ENCODE results near the gene PRKAA2. TPM values are rescaled to one million over a fixed set of nuclear protein-coding genes. Genes with fewer than 3 reads are reported as not detected.

PRKAA2 gene
- total RNA-seq, 1 experiment from 2014 or later: 4.0 TPM

DNA sequence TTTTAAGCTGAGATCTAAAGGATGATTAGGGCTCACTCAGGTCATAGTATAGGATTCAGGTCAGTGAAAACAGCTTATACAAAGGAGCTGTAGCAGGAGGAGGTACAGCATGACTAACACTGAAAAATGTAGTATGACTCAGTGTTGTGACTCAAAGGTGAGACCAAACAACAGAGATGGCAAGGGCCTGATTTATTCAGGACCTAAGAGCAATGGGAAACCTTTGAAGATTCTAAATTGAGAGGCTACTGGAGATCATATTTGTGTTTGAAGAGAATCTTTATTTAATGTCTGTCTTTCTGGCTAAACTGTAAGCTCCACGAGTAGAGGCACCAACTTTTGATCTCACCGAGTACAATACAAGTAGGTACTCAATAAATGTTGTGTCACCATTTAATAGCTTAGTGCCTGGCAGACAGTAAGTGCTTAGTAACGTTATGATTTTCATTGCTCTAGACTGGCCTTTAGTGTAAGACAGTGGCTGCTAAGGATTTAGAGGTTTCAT, 43.5 kb downstream of the PRKAA2 start:
- Histone ChIP-seq H3K79me2 (ENCODE audit: insufficient read depth, low read length) (no peaks in the 10 kb centered on the region), H4K20me1 (ENCODE audit: control insufficient read depth, insufficient read depth, insufficient read length) (no peaks in the 10 kb centered on the region), H4K91ac (ENCODE audit: insufficient read length, low read depth, low read length) (no peak overlapping the region), H3T11ph (ENCODE audit: low read length) (no peak overlapping the region), H2BK5ac (ENCODE audit: insufficient read length, low read length) (no peak overlapping the region), H2BK15ac (ENCODE audit: low read depth, low read length) (no peak overlapping the region), H3K56ac (ENCODE audit: insufficient read length, low read depth, low read length) (no peak overlapping the region), H4K8ac (replicated peaks; ENCODE audit: insufficient read length, low read depth, low read length) (no peak overlapping the region), H4K5ac (ENCODE audit: insufficient read length, low read depth, low read length) (no peak overlapping the region), H3K4ac (ENCODE audit: low read depth, low read length) (no peak overlapping the region), H3K4me1 (ENCODE audit: insufficient read depth, low read length) (no peaks in the 10 kb centered on the region), H2BK12ac (ENCODE audit: insufficient read length, low read depth, low read length) (no peak overlapping the region), H3K23ac (ENCODE audit: insufficient read length, low read depth, low read length) (no peak overlapping the region), H2BK120ac (ENCODE audit: low read depth, low read length, poor library complexity, severe bottlenecking) (no peak overlapping the region), H2BK20ac (ENCODE audit: low read depth, low read length, poor library complexity, severe bottlenecking) (no peak overlapping the region), H3K4me2 (ENCODE audit: insufficient read depth, insufficient read length, low read length) (no peak overlapping the region), H3K9me3 (ENCODE audit: control insufficient read depth, low read depth, low read length) (no peaks in the 10 kb centered on the region), H2AK5ac (ENCODE audit: insufficient read length, low read length) (no peak overlapping the region), H3K27me3 (ENCODE audit: insufficient read depth, low read length) (no peaks in the 10 kb centered on the region), H3K18ac (ENCODE audit: insufficient read length, low read depth, low read length) (no peak overlapping the region), H3K79me1 (ENCODE audit: insufficient read depth, low read depth, low read length, poor library complexity, severe bottlenecking) (no peaks in the 10 kb centered on the region), H3K23me2 (ENCODE audit: insufficient read length, low read depth, low read length, poor library complexity, severe bottlenecking) (no peaks in the 10 kb centered on the region), H3K9ac (ENCODE audit: extremely low read depth, insufficient read length, low read length) (no peak overlapping the region), H2AFZ (ENCODE audit: low read length) (no peak overlapping the region), H3K27ac (ENCODE audit: insufficient read length, low read depth, low read length) (peak overlapping the region; percentile 62), H3K14ac (ENCODE audit: insufficient read depth, low read length) (no peak overlapping the region)
- Mint-ChIP-seq H3K27ac (peak overlapping the region in 2 of 3 experiments; percentile 3 to 71; a peak in 3 of 7 replicates), H3K27me3 (ENCODE audit: low read depth) (no peaks in the 10 kb centered on the region), H3K9me3 (no peaks in the 10 kb centered on the region), H3K4me1 (peaks cover 3 to 5% of the 10 kb centered on the region in 2 experiments; a peak in 3 of 4 replicates), H3K36me3 (ENCODE audit: insufficient read depth in 1 of 3, low read depth in 3 of 3) (no peaks in the 10 kb centered on the region), H3K4me3 (no peak overlapping the region)
- no CpG with 5 or more reads among the region's 3 CpGs for WGBS (ENCODE audit: extremely low coverage, insufficient read length, low lambda C conversion rate)
- TF ChIP-seq, protein P1, sequence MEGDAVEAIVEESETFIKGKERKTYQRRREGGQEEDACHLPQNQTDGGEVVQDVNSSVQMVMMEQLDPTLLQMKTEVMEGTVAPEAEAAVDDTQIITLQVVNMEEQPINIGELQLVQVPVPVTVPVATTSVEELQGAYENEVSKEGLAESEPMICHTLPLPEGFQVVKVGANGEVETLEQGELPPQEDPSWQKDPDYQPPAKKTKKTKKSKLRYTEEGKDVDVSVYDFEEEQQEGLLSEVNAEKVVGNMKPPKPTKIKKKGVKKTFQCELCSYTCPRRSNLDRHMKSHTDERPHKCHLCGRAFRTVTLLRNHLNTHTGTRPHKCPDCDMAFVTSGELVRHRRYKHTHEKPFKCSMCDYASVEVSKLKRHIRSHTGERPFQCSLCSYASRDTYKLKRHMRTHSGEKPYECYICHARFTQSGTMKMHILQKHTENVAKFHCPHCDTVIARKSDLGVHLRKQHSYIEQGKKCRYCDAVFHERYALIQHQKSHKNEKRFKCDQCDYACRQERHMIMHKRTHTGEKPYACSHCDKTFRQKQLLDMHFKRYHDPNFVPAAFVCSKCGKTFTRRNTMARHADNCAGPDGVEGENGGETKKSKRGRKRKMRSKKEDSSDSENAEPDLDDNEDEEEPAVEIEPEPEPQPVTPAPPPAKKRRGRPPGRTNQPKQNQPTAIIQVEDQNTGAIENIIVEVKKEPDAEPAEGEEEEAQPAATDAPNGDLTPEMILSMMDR (conservative IDR thresholded peaks at IDR 0.05): no peak
- no peak for DNase-seq

Data from H9 (cell line).